C1 segment of cervical spinal cord (tissue), 14 donors: ENCODE results near the gene FAM241B.

ENCODE experiments used
- DNase-seq, 14 donors: peaks; one replicate each; lab custom pipeline; 2025; lab: John Stamatoyannopoulos, UW

The FAM241B gene

DNA sequence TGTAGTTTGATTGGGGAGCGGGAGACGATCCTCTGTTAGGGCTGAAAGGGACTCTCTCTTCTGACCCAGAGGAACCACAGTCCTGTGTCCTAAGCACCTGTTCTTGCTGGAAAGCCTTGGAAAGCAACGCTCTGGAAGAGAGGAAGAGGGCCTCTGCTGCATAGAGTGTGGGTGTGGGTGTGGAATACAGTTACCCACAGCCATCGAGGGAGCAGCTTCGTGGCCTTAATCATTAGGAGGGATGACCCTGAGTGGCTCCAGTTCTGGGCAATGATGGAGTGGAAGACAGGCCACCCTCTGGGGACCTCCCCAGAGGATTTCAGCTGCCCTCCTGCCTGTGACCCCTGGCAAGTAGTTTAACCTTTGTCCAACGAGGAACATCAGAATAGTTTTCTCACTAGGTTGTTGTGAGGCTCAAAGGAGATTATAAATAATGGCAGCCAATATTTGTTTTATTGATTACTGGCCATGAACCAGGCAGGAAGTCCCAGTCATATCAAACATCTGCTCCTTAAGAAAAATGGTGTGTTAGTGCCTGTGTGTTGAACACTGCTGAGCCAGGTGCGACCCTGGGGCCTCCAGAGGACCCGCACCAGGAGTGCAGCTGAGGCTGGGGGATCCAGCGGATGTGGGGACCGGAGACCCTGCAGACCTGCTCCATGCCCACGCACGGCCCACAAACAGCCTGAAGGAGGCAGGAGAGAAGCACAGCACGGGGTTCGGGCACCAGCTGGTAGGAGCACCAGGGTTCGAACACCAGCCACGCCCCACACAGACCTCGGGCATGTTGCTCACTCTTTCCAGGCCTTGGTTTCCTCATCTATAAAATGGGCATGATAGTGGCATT is 35.6 kb downstream of the FAM241B start:
- no peak for DNase-seq

DNA sequence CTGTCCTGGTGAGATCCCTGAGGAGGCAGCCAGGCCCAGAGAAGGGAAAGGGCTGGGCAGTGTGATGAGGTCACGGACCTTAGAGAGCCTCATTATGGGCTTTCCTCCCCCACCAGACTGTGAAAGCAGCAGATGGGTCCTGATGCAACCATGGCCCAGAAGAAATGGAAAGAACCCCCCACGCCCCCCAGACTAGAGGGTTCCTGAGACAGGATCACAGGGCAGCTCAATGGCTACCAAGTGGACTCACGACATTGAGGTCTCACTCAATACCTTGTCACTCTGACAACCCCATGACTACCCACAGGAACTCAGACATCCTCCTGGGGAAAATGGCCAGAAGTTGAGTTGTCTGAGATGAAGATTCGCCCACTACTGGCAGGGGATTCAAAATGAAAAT is 36.7 kb downstream of the FAM241B start:
- DNase-seq, result no peak

DNA sequence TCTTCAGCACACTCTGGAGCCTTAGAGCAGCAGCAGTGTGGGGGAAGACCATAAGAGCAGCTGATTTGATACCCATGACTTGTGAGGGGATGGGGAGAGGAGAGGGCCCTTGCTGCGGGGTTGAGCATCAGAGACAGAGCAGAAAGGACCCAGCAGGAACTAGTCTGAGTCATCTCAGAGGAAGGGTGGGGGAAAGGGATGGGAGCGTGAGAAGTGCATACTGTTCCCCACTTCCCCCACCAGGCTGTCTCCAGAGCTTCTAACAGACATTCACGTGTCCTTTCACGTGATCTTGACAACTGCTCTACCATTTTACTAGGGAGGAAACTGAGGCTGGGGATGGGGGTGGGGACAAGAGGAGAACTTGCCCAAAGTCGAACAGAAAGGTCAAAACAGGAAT is 38.7 kb downstream of the FAM241B start:
- DNase-seq, result no peak

DNA sequence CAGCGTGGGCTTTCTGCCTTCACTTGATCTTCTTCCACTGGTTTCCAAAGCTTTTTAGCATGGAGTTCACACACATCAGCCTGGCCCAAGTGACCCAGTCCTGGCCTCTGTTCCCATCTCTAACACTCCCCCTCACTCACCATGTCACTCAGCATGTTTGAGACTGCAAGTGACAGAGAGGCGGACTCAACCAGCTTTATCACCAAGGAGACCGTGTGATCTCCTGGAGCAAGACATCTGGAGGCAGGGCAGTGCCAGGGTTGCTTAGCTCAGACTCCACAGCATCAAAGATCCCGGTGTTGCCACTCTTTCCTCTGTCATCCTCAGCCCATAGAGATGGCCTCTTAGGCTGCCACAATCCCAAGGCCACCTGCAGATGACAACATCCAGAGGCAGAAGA is 39.4 kb downstream of the FAM241B start:
- no peak for DNase-seq

DNA sequence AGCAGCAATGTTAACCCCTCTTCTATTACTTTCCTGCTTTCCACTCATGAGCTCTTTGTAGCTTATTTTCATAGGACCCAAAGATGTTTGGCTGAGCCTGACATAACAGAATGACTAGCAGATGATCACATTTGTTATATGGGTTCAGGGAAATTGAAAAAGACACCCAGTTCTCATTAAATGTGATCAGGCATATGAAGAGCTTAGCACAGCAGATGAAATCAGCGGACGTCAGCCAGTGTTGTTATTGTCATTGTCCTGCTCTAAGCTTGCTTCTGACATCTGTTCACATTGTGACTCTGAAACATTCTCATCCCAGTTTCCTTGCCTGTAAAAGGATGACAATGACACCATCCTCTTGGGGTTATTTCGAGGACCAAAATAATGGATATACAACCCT is 43.5 kb downstream of the FAM241B start:
- DNase-seq, result no peak

DNA sequence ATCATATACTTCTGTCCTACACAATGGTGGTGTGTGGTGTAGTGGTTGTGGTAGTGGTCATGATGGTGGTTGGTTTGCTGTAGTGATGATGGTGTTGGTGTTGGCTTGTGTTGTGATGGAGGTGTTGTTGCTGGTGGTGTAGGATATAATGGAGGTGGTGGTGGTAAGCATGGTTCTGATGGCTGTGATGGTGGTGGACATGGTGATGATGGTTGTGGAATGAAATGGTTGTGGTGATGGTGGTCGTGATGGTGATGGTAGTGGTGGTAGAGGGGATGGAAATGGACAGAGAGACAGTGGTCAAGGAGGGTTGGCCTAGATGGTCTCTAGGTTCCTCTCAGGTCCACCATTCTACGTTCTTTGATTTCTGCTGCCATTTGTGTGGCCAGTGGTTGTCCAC is 44.7 kb downstream of the FAM241B start:
- DNase-seq, result no peak

DNA sequence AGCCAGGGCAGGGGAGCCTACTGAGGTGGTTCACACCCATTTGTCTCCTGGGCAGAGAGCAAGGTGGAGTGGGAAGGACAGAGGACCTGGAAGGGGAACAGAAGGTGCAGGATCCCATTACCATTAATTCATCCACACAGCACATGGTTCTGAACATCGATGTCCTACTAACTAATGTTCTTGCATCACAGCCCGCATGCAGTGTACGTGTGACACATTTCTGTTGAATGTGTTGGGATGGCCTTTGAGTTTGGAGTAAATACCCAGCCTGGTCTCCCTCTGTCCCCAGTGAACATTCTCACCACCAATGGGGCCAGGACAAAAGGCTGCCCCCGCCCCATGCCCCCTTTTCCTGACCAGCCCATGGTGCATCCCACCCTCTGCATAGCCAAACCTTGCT is 46.3 kb downstream of the FAM241B start:
- DNase-seq, result no peak

DNA sequence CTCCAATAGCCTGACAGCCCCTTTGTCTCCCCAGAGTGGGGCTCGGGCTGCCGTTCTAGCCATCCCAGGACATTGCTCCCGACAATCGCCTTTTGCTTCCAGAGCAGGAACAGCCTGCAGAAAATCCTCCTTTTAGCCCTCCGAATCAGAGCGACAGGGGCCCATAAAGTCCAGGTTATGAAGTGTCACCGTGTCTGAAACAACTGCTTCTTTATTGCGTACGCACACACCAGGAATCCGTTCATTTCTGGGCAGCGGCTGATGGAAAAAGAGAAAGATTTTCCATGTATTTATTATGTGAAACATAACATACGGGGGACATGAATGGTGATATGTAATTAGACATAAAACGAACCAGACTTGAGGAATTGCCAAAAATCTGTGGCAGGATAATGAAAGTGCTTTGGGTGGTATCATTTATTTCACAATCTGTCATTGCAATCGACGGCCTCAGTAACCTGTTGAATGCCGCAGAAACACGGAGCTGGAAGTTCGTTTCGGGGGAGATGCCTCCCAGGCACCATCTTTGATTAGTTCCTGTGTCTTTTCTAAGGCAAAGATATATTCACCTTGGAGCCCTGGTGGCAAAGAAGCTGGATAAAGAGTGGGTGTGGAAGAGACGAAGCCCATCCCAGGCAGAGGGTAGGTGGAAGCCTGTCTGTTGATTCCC is 48.1 kb downstream of the FAM241B start:
- no peak for DNase-seq

DNA sequence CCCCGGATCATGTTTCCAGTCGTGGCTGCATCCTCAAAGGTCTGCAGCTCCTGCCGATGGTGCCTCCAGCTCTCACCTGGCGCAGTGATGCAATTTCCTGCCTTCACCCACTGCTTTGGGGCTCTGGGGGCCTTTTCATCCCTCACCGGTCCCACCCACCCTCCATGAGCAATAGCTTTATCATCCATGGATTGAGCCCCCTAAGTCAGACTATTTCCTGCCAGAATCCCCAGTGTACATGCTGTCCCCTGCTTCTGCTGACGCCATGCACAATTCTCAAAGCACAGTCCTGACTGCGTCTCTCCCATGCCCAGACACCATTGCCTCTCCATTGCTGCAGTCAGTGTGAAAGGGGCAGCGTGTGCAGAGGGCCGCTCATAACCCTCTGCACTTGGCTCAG is 49.7 kb downstream of the FAM241B start:
- DNase-seq, result no peak

DNA sequence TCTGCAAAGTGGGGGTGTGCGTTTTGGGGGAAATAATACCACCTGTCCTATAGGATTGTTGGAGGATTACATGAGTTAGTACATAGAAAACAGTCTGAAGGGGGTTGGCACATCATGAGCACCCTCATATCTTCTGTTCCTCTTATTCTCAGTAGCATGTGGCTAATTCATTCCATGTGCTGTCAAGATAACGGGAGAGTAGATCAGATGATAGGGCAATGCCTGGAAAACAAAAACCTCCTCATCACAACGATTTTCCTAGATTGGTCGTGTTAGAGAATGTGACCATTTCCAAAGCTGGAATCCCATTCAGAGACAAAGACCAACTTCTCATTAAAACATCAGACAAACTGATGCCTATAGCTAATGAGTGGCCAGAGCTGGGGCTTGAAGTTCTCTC is 50.6 kb downstream of the FAM241B start:
- DNase-seq, result no peak

DNA sequence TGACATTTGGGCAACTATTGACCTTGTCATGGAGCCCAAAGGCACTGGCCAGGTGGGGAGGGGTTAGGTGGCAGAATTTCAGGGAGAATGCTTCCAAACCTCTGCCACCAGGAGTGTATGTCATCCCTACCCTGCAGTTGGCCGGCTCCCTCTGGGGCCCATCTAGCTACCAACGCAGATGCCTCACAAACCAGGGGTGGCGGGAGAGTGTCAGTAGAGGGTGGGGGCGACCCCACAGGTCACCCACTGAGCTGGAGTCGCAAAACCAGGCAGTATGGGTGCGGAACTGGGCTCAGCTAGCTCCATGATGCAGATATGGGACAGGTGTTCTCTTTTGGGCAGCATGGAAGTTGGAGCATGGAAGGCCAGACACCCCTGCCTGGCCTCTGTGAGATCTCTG is 51.4 kb downstream of the FAM241B start:
- DNase-seq, result no peak

DNA sequence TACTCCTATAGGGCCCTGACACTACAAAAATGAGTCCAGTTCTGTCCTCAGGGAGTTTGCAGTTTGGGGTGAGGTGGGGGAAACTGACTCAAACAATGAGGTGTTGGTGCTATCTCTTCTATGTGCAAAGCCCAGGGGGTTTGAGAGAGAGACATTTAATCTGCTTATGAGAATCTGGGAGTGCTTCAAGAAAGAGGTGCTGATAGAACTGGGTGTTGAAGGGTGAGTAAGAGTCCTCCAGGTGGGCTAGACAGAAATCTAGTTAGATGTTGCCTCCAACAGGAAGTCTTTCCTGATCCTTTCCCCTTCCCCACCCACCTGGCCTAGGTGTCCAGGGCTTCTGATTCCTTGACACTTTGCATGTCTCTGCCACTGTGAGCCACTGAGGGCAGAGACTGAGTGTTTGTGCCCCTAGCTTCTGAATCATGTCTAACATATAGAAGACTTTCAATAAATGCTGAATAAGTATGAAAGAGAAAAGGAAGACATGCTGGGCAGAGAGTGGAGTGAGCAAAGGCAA is 53.0 kb downstream of the FAM241B start:
- no peak for DNase-seq
